ENCODE results near the gene TRIP10.
"Not testable (repeated sequence)": the region's sequence is repeated elsewhere in the genome, so short reads cannot be mapped to it uniquely, and the experiment has no call there.

TRIP10 gene

DNA sequence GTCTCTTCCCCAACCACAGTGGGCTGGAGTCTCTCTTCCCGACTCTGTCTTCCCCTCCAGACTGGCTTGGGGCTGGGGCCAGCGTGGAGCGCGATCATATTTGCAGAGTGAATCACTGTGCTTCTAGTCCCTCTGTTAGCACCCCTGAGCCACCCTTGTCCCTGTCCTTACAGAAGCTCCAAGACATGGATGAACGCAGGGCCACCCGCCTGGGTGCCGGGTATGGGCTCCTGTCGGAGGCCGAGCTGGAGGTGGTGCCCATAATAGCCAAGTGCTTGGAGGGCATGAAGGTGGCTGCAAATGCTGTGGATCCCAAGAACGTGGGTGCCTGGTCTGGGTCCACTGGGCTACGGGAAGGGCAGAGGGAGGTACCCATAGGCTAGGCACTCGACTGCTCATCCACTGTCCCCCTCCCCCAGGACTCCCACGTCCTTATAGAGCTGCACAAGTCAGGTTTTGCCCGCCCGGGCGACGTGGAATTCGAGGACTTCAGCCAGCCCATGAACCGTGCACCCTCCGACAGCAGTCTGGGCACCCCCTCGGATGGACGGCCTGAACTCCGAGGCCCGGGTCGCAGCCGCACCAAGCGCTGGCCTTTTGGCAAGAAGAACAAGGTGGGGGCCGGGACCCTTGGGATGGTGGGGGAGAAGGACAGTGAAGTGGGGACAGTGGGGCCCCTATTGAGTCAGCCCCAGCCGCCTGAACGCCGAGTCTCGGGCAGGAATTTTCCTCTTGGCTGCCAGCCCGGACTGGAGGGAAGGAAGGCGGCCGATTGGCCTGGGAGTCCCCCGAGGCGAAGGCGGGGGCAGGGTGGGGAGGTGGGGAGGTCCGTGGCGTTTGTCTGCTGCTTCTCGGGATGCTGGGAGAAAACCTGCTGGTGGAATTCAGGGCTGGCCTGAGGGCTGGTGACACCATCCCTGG is 5.2 kb downstream of the TRIP10 start:
- no peak for DNase-seq

DNA sequence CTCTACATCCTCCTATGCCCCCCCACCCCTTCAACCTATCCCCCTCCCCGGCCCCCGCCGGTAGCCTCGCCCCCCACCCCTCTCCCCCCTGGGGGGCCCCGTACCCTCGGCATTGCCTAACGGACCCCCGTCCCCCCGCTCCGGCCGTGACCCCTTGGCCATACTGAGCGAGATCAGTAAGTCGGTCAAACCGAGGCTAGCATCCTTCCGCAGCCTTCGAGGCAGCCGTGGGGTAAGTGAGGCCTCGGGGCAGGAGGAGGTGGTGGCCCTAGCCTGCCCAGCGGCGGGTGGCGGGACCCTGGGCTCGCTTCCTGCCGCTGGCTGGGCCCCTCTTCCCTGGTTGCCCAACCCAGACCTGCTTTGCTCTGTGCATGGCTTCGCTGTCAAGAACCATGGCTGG is 6.5 kb downstream of the TRIP10 start:
- DNase-seq = no peak

DNA sequence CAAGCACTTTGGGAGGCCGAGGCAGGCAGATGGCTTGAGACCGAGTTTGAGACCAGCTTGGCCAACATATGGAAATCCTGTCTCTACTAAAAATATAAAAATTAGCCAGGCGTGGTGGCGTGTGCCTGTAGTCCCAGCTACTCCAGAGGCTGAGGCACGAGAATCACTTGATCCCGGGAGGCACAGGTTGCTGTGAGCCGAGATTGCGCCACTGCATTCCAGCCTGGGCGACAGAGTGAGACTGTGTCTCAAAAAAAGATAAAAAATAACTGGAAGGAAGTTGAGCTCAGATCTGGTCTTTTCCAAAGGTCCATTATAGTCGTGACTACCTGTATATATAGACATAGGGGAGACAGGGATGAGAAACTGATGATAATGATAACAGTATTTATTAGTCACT is 9.1 kb downstream of the TRIP10 start:
- DNase-seq = not testable (repeated sequence)

DNA sequence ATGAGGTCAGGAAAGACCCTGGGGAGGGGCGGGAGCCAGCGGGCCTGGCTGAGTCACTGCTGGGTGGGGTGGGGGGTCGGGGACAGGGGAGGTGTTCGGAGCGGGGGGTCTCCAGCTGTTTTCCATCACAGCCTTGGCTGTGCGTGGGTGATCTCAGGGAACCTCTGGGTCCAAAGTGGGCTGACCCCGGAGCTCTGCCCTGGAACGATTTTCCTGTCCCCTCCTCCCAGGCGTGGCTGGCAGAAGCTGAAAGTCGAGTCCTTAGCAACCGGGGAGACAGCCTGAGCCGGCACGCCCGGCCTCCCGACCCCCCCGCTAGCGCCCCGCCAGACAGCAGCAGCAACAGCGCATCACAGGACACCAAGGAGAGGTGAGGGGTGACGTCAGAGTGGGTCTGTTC is 10.6 kb downstream of the TRIP10 start:
- no peak for DNase-seq

DNA sequence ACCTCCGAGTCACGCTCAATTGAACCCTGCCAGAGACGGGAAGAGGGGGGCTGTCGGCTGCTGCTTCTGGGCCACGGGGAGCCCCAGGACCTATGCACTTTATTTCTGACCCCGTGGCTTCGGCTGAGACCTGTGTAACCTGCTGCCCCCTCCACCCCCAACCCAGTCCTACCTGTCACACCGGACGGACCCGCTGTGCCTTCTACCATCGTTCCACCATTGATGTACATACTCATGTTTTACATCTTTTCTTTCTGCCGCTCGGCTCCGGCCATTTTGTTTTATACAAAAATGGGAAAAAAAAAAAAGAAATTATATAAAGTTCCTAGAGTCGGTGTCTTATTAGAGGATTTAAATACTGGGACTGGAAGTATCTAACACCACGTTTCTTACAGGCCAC is 11.7 kb downstream of the TRIP10 start:
- no peak for DNase-seq

- DNase-seq = no peak
Observed at GRCh38 chr19:6752256-6753177, 13.0 kb downstream of the TRIP10 start.

- DNase-seq = peak; percentile 70
Observed at GRCh38 chr19:6753178-6754031, 13.9 kb downstream of the TRIP10 start.

GRCh38 chr19:6754136-6754535 is 14.7 kb downstream of the TRIP10 start:
- DNase-seq = no peak

- DNase-seq = no peak
Observed at GRCh38 chr19:6754653-6755463, 15.4 kb downstream of the TRIP10 start.

- DNase-seq = no peak
Observed at GRCh38 chr19:6760606-6761005, 21.1 kb downstream of the TRIP10 start.

GRCh38 chr19:6761053-6761676 is 21.7 kb downstream of the TRIP10 start:
- DNase-seq = no peak

DNA sequence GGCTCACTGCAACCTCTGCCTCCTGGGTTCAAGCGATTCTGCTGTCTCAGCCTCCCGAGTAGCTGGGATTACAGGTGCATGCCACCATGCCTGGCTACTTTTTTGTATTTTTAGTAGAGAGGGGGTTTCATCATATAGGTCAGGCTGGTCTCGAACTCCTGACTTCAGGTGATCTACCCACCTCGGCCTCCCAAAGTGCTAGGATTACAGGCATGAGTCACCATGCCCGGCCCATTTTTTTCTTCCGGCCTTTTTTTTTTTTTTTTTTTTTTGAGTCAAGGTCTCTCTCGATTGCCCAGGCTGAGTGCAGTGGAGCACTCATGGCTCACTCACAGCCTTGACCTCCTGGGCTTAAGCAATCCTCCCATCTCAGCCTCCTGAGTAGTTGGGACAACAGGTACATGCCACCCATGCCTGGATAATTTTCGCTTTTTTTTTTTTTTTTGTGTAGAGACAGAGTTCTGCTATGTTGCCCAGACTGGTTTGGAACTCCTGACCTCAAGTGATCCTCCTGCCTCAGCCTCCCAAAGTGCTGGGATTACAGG is 22.8 kb downstream of the TRIP10 start:
- not testable (repeated sequence) for DNase-seq

DNA sequence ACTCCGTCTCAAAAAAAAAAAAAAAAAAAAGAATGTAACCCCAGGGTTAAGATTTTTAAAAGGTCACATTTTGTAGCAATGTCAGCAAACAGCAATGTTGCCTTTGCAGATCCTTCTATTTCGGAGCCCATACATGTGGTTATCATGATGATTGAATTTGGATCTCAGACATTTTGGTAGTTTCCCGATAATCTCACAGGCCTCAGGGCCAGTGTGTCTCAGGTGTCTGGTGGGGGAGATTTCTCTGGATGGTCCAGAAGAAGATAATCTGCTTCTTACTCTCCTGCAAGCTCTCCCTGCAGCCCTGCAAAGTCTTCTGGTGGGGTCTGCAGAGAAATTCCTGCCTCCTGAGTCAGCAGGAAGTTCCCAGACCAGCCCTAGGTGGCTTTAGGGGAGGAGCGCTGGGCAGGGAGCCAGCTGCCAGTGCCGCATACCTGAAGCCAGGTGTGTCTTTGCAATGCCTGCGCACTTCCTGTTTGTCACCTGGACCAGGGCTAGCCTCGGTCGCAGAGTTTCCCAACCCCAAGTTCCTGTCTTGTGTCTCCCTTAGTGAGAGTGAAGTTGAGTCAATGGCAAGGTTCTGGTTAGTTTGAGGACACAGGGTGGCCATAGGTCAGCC is 26.4 kb downstream of the TRIP10 start:
- DNase-seq = no peak

GRCh38 chr19:6766357-6767080 is 27.0 kb downstream of the TRIP10 start:
- no peak for DNase-seq

DNA sequence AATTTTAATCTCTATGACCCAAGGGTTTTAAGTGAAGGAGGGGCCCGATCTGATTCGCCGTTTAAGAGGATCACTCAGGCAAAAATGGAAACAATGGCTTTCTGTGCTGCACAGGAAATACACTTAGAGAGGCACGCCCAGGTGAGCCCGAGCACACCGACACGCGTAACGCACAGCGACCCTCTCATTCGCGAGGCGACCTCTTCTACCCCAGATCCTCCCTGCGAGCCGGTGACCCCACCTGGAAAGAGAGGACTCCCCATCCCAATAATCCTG is 27.5 kb downstream of the TRIP10 start:
- peak; percentile 60 for DNase-seq

GRCh38 chr19:6767357-6768235 is 28.1 kb downstream of the TRIP10 start, which contains the start of gene SH2D3A:
SH2D3A (minus strand) TSS chr19:6767435; CDS start chr19:6763748, 3,687 bp downstream.
- DNase-seq = peak; percentile 92

DNA sequence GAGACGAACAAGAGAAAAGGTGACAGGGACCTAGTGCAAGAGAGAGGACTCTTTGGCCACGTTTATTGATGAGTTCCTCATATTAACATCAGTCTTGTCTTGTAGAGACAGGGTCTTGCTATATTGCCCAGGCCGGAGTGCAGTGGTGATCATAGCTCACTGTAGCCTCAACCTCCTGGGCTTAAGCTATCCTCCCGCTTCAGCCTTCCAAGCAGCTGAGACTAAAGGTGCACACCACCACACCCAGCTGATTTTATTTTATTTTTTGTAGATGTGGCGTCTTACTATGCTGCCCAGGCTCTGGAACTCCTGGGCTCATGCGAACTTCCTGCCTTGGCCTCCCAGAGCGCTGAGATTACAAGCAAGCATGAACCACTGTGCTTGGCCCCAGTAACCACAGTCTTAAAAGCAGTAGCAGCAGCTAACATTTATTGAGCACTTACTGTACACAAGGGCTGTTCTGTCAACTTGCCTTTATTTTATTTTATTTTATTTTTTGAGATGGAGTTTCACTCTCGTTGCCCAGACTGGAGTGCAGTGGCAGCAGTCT is 28.8 kb downstream of the TRIP10 start:
- no peak for DNase-seq

GRCh38 chr19:6769006-6769619 is 29.6 kb downstream of the TRIP10 start:
- DNase-seq = no peak
